Panc1 (cell line): Measurements from ENCODE around the gene PPOX. TPM values are rescaled to one million over a fixed set of nuclear protein-coding genes. Genes with fewer than 3 reads are reported as not detected.

Source experiments
- ATAC-seq: fragments of 200-7000 bp; cut with Tn5 transposase; 2 replicates; pipeline ENCODE4 v1.9.1; 2020; ENCODE audit warnings: mild to moderate bottlenecking, moderate library complexity
- BruUV-seq: library from RNA; stranded (reverse); fragments of 400-500 nt; replicated peaks from 2 replicates; lab custom pipeline; 2021; lab: Mats Ljungman, UMichigan
- CTCF ChIA-PET: fragments of 300-600 bp; sonication (Branson Sonifier 250); formaldehyde crosslinking; loops from one replicate; lab custom pipeline; 2022; ENCODE audit warnings: antibody characterized with exemption; lab: Charles Lee
- POLR2A ChIA-PET: fragments of 300-600 bp; sonication (Branson Sonifier 250); formaldehyde crosslinking; loops from one replicate; lab custom pipeline; 2022; ENCODE audit warnings: antibody characterized with exemption; lab: Charles Lee
- DNase-seq: peaks from one replicate; pipeline ENCODE4 v3.0.0-alpha.2; 2010; ENCODE audit warnings: low read depth, low spot score
- H3K27ac ChIP-seq: 2 replicates; pipeline ENCODE4 v1.5.1; 2011; ENCODE audit warnings: mild to moderate bottlenecking, low read length, inconsistent platforms
- H3K27me3 ChIP-seq: fragments of 200-500 bp; sonication (Bioruptor generic); 2 replicates; pipeline ENCODE4 v1.6.0; 2014; ENCODE audit warnings: low read length, inconsistent platforms; ENCODE audit not compliant: control insufficient read depth, insufficient read depth
- H3K36me3 ChIP-seq: fragments of 200-500 bp; sonication (Bioruptor generic); 2 replicates; pipeline ENCODE4 v1.5.1; 2014; ENCODE audit warnings: inconsistent platforms, mild to moderate bottlenecking, low read length, moderate library complexity; ENCODE audit not compliant: control insufficient read depth, insufficient read depth
- H3K4me1 ChIP-seq: 2 replicates; pipeline ENCODE4 v1.5.1; 2011; ENCODE audit warnings: inconsistent platforms, mild to moderate bottlenecking, low read length, moderate library complexity; ENCODE audit not compliant: control insufficient read depth, insufficient read depth
- H3K4me3 ChIP-seq, 2 experiments: 2 replicates each; pipeline ENCODE4 v1.5.1; 2011 to 2012; ENCODE audit warnings: low read depth in 2 of 2, low read length in 2 of 2, mild to moderate bottlenecking in 2 of 2, inconsistent platforms in 1 of 2, moderate library complexity in 1 of 2
- H3K9me3 ChIP-seq: fragments of 200-500 bp; sonication (Bioruptor generic); 2 replicates; pipeline ENCODE4 v1.5.1; 2014; ENCODE audit warnings: low read depth, mild to moderate bottlenecking, inconsistent platforms, low read length, moderate library complexity; ENCODE audit not compliant: control insufficient read depth, insufficient read depth
- CTCF ChIP-seq: fragments of 450-650 bp; IDR thresholded peaks from 2 replicates; pipeline ENCODE4 v1.5.1; 2017; ENCODE audit warnings: mild to moderate bottlenecking
- POLR2AphosphoS5 ChIP-seq: IDR thresholded peaks from 2 replicates; pipeline ENCODE4 v1.6.1; 2012; ENCODE audit warnings: mild to moderate bottlenecking, low read depth, low read length, moderate library complexity
- REST ChIP-seq, 2 experiments: IDR thresholded peaks; 2 replicates each; pipeline ENCODE4 v1.6.1; 2011 to 2012; ENCODE audit warnings: low read depth in 2 of 2, control low read depth in 1 of 2, low read length in 1 of 2, mild to moderate bottlenecking in 1 of 2, moderate library complexity in 1 of 2; ENCODE audit not compliant: insufficient read depth in 1 of 2
- SIN3A ChIP-seq: IDR thresholded peaks from 2 replicates; pipeline ENCODE4 v1.6.1; 2012; ENCODE audit warnings: low read depth, mild to moderate bottlenecking, low read length, moderate library complexity, borderline replicate concordance; ENCODE audit not compliant: insufficient read depth
- TCF7L2 ChIP-seq: IDR thresholded peaks from 2 replicates; pipeline ENCODE4 v1.6.1; 2011; ENCODE audit warnings: mild to moderate bottlenecking, low read depth, low read length, inconsistent platforms
- in situ Hi-C: cut with HindIII; loops from 2 replicates; pipeline ENCODE4 v1.10.0; 2016; ENCODE audit warnings: low sequenced_read_pairs, low pct_unique_long_range_greater_than_20kb
- intact Hi-C: fragments of 100-400 bp; cut with micrococcal nuclease; formaldehyde crosslinking; loops from one replicate; pipeline ENCODE4 v1.10.0; 2022; ENCODE audit not compliant: unreplicated experiment
- total RNA-seq: library from RNA; stranded (reverse); gene quantifications from one replicate; pipeline ENCODE4 v1.2.1, GENCODE V29; 2021; ENCODE audit not compliant: unreplicated experiment

Gene PPOX
- total RNA-seq, 1 experiment from 2014 or later = 20.6 TPM

GRCh38 chr1:161198897-161199431 lies 32.7 kb downstream of the PPOX start, which contains the start of gene ADAMTS4:
TSS of gene ADAMTS4 (minus strand) at chr1:161199054. CDS start at chr1:161198627, 427 bp downstream.
- Histone ChIP-seq H3K27me3 (no peaks in the 10 kb centered on the region), H3K4me1 (peaks cover 38% of the 10 kb centered on the region), H3K4me3 (peak within 1 kb of the TSS in 1 of 2 experiments; percentile 14; a peak in 1 of 4 replicates), H3K9me3 (no peaks in the 10 kb centered on the region), H3K36me3 (no peaks in the 10 kb centered on the region; the same call in 1 of the 2 replicates), H3K27ac (peak within 1 kb of the TSS; percentile 31; the same call in 1 of the 2 replicates)
- in situ Hi-C loops (no loop called here), intact Hi-C loops (no loop called here)
- DNase-seq (no peak), ATAC-seq (no peak)
- no peak for TF ChIP-seq REST (IDR thresholded peaks at IDR 0.05; ENCODE audit: insufficient read depth in 1 of 2, low read depth in 2 of 2, low read length in 1 of 2)
- TF ChIP-seq TCF7L2 = no peak
- no peak for TF ChIP-seq POLR2AphosphoS5
- TF ChIP-seq CTCF = no peak
- TF ChIP-seq SIN3A = no peak
- CTCF ChIA-PET = interaction anchor here (0.5 kb wide), 1 partner anchor 139 kb away, joined by 12 read pairs; no protein-coding TSS in a partner anchor
- POLR2A ChIA-PET = no interaction called here
- no TSS peak for BruUV-seq

GRCh38 chr1:161199506-161200139 lies 33.4 kb downstream of the PPOX start:
- DNase-seq = no peak
- in situ Hi-C loops = loop anchor here (25.0 kb wide), 1 partner anchor 188 kb away; no protein-coding TSS in a partner anchor
- ChIA-PET POLR2A (no interaction called here), CTCF (interaction anchor here (0.5 kb wide), 1 partner anchor 139 kb away, joined by 12 read pairs; no protein-coding TSS in a partner anchor)
- no peak overlapping the region for H3K4me3 ChIP-seq
- no peaks in the 10 kb centered on the region for H3K27me3 ChIP-seq
- no peak for ATAC-seq
- TF ChIP-seq CTCF (no peak), POLR2AphosphoS5 (no peak), REST (IDR thresholded peaks at IDR 0.05; ENCODE audit: insufficient read depth in 1 of 2, low read depth in 2 of 2, low read length in 1 of 2) (no peak), TCF7L2 (no peak), SIN3A (no peak)
- no peak overlapping the region for H3K27ac ChIP-seq
- intact Hi-C loops = no loop called here
- H3K4me1 ChIP-seq = peaks cover 38% of the 10 kb centered on the region
- H3K36me3 ChIP-seq = no peaks in the 10 kb centered on the region; the same call in 1 of the 2 replicates
- no TSS peak for BruUV-seq
- no peaks in the 10 kb centered on the region for H3K9me3 ChIP-seq
